Activated CD4-positive, alpha-beta memory T cell treated with anti-CD3 and anti-CD28 coated beads for 36 hours (primary cell): ENCODE measurements around the gene GOT1. TPM values are rescaled to one million over a fixed set of nuclear protein-coding genes. Genes with fewer than 3 reads are reported as not detected.

Experiments used
- CTCF ChIA-PET: fragments of 350-600 bp; sonication (Branson Sonifier 250); formaldehyde crosslinking; loops from one replicate; lab custom pipeline; 2021; ENCODE audit warnings: antibody characterized with exemption, inconsistent platforms; lab: Charles Lee
- POLR2A ChIA-PET: fragments of 350-600 bp; sonication (Branson Sonifier 250); formaldehyde crosslinking; loops from one replicate; lab custom pipeline; 2021; ENCODE audit warnings: antibody characterized with exemption; lab: Charles Lee
- DNase-seq: peaks from one replicate; pipeline ENCODE4 v3.0.0-alpha.2; 2020
- H3K27ac Mint-ChIP-seq: one replicate; pipeline ENCODE4 v1.8.0; 2021; ENCODE audit warnings: mixed read lengths
- H3K27me3 Mint-ChIP-seq: one replicate; pipeline ENCODE4 v1.8.0; 2021; ENCODE audit warnings: mixed read lengths
- H3K36me3 Mint-ChIP-seq: one replicate; pipeline ENCODE4 v1.8.0; 2021; ENCODE audit warnings: mixed read lengths
- H3K4me1 Mint-ChIP-seq: one replicate; pipeline ENCODE4 v1.8.0; 2021; ENCODE audit warnings: low read depth, mixed read lengths
- H3K4me3 Mint-ChIP-seq: one replicate; pipeline ENCODE4 v1.8.0; 2021; ENCODE audit warnings: mild to moderate bottlenecking, mixed read lengths
- H3K9me3 Mint-ChIP-seq: one replicate; pipeline ENCODE4 v1.8.0; 2021; ENCODE audit warnings: mixed read lengths
- intact Hi-C: fragments of 100-400 bp; cut with micrococcal nuclease; formaldehyde crosslinking; loops from one replicate; pipeline ENCODE4 v1.15.1; 2023
- total RNA-seq, 2 experiments: library from RNA; stranded (reverse); gene quantifications; one replicate each; pipeline ENCODE4 v1.2.3, GENCODE V29; 2021

GOT1 gene
- total RNA-seq, 2 experiments from 2014 or later = 51.6 to 54.9 TPM

DNA sequence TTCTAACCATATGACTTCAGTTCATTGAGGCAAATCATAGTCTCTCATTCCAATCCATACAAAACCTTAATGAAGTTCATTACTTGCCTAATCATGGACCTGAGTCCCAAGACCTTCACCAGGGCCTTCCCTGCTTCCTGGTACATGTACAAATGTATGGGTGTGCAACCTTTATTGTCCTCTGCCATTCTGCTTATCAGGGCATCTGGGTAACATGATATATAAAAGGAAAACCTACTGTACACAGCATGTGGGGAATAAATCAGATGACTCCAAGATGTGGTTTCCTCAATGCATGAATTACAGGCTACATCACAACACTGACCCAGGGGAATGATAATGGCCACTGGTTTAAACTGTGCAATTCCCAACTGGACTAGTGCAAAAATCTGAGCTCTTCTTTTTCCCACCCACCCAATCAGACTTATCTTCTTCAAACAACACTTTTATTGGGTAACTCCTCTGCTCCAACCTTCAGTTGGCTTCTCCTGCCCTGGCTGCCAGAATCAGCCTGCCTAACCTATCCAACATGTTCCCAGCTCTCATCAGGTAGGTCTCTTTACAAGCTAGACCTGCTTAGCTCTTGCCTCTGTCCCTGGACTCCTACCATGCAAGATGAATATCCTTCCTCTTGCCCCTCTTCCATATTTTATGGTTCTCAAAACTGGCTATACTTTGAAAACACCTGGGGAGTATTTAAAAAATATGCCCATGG lies 11.4 kb downstream of the GOT1 start:
- intact Hi-C loops = no loop called here
- CTCF ChIA-PET = no interaction called here
- Mint-ChIP-seq H3K4me1 (no peaks in the 10 kb centered on the region), H3K27me3 (no peaks in the 10 kb centered on the region), H3K9me3 (no peaks in the 10 kb centered on the region), H3K4me3 (no peak overlapping the region), H3K27ac (no peak overlapping the region), H3K36me3 (peaks cover 38% of the 10 kb centered on the region)
- DNase-seq = no peak
- POLR2A ChIA-PET = interaction anchor here (0.6 kb wide), 1 partner anchor 10 kb away, joined by 3 read pairs; no protein-coding TSS in a partner anchor

DNA sequence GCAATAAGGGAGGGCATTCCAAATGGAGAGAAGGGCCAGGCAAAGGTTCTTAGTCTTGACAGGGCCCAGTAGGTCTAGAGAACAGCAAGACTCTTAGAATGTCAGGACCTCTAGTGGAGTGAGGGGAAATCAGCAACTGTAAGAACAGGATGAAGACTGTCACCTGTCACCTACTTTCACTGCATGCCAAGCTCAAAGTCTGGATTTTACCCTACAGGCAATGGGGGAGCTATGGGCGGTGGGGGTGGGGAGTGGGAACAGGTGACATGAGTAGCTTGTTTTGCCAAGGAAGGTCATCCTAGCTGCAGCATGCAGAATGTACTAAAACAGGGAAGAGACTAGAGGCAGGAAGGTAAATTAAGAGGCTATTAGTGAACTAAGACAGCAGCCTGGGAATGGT lies 18.3 kb downstream of the GOT1 start:
- CTCF ChIA-PET = no interaction called here
- no peaks in the 10 kb centered on the region for H3K4me1 Mint-ChIP-seq
- intact Hi-C loops = no loop called here
- peaks cover 21% of the 10 kb centered on the region for H3K36me3 Mint-ChIP-seq
- POLR2A ChIA-PET = no interaction called here
- no peak for DNase-seq
- no peaks in the 10 kb centered on the region for H3K9me3 Mint-ChIP-seq
- no peak overlapping the region for H3K4me3 Mint-ChIP-seq
- no peaks in the 10 kb centered on the region for H3K27me3 Mint-ChIP-seq
- H3K27ac Mint-ChIP-seq = no peak overlapping the region

DNA sequence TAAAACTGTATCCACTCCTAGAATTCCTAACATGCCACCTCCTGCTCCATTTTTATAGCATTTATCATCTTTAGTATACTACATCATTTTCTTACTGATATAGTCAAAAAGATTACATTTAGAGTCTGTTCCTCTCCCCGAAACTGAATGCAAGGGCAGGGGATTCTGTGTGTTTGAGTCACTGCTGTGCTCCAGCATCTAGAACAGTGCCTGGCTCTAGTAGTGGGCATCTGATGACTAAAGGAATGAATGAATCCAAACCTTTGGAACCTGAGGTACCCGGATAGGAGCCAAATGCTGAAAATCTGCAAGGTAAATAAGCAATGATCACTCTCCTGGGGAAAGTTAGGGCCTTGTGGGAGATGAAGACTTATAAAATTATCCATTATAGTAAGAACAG lies 18.9 kb downstream of the GOT1 start:
- intact Hi-C loops = no loop called here
- Mint-ChIP-seq H3K36me3 (peaks cover 25% of the 10 kb centered on the region), H3K27me3 (no peaks in the 10 kb centered on the region), H3K9me3 (no peaks in the 10 kb centered on the region), H3K4me3 (no peak overlapping the region), H3K27ac (no peak overlapping the region), H3K4me1 (no peaks in the 10 kb centered on the region)
- ChIA-PET POLR2A (no interaction called here), CTCF (no interaction called here)
- DNase-seq = no peak

DNA sequence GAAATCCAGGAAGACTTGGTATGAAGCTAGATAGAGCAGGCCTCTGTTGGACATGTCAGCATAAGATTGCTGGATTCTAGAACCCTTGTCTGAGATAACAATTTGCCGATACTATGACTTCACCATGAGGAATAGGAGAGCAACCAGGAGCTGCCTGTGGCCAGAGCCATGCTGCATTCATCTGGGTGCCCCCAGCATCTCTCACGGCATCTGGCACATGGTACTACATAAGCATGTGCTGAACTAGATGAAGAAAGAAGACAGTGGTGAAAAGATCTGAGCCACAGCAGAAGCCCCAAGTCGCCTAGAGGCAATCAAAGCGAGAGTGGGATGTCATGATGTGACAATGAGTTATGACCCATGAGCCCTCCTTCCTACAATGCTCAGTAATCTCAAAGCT lies 19.5 kb downstream of the GOT1 start:
- Mint-ChIP-seq H3K4me3 (no peak overlapping the region), H3K27ac (no peak overlapping the region), H3K9me3 (no peaks in the 10 kb centered on the region), H3K4me1 (no peaks in the 10 kb centered on the region), H3K36me3 (peaks cover 24% of the 10 kb centered on the region), H3K27me3 (no peaks in the 10 kb centered on the region)
- no peak for DNase-seq
- ChIA-PET POLR2A (no interaction called here), CTCF (no interaction called here)
- intact Hi-C loops = no loop called here

DNA sequence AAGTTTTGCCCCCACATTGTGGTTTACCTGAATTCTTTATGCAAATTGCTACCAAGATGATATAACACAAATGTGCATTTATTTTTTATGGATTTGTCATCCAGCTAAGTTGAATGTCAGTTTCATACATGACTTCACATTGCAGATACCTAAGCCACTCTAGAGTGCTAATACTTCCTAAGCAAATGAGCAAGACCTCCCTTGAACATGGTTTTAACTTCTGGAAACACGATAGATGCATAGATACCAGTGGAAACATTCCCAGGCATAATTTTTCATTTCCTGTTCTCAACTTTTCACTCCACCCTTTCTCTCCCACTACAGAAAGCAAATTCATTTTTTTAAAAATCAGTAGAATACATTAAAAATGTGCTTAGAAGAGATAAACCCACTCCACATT lies 20.3 kb downstream of the GOT1 start:
- POLR2A ChIA-PET = no interaction called here
- Mint-ChIP-seq H3K27me3 (no peaks in the 10 kb centered on the region), H3K4me3 (no peak overlapping the region), H3K36me3 (peaks cover 28% of the 10 kb centered on the region), H3K27ac (no peak overlapping the region), H3K9me3 (no peaks in the 10 kb centered on the region), H3K4me1 (no peaks in the 10 kb centered on the region)
- DNase-seq = no peak
- intact Hi-C loops = no loop called here
- CTCF ChIA-PET = no interaction called here

DNA sequence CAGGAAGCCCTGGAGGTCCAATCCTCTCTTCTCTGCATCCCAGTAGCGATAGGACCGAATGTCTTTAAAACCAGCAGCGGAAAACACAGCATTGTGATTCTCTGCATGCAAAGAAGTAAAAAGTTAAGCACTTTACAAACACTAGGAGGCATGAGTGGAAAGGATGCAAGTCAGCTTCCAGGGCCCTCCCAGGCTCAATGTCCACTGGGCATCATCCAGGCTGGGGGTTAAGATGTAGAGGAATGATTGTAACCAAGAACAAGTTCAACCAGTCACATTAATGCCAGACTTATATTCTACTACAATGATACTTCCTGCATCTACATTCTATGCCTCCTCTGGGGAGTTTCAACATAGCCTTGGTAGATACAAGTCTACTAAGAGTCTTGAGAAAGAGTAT lies 24.3 kb downstream of the GOT1 start:
- POLR2A ChIA-PET = no interaction called here
- no peaks in the 10 kb centered on the region for H3K4me1 Mint-ChIP-seq
- CTCF ChIA-PET = interaction anchor here (2.2 kb wide), 1 partner anchor 14 kb away, joined by 7 read pairs; no protein-coding TSS in a partner anchor
- intact Hi-C loops = no loop called here
- H3K36me3 Mint-ChIP-seq = peaks cover 42% of the 10 kb centered on the region
- no peak for DNase-seq
- H3K4me3 Mint-ChIP-seq = no peak overlapping the region
- H3K27me3 Mint-ChIP-seq = no peaks in the 10 kb centered on the region
- H3K27ac Mint-ChIP-seq = no peak overlapping the region
- no peaks in the 10 kb centered on the region for H3K9me3 Mint-ChIP-seq

DNA sequence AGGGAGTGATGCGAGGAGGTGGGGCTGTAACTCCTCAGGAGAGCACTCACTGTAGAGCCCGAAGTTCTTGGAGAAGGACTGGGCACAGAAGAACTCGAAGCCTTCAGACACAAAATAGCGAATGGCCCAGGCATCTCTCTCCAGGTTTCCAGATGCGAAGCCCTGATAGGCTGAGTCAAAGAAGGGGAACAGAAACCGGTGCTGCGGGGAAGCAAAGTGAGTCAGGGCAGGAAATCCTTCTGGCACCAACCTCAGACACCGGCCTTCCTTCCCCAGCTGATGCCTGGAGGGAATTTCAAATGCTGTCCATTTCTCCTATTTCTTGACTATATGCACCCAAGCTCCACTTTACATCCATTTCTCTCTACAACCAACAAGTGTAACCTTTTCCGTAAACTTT lies 26.8 kb downstream of the GOT1 start:
- ChIA-PET CTCF (interaction anchor here (4.2 kb wide), 1 partner anchor 12 kb away, joined by 28 read pairs; no protein-coding TSS in a partner anchor), POLR2A (no interaction called here)
- Mint-ChIP-seq H3K36me3 (peaks cover 46% of the 10 kb centered on the region), H3K27me3 (no peaks in the 10 kb centered on the region), H3K4me3 (no peak overlapping the region), H3K4me1 (no peaks in the 10 kb centered on the region), H3K9me3 (no peaks in the 10 kb centered on the region), H3K27ac (no peak overlapping the region)
- intact Hi-C loops = no loop called here
- no peak for DNase-seq

DNA sequence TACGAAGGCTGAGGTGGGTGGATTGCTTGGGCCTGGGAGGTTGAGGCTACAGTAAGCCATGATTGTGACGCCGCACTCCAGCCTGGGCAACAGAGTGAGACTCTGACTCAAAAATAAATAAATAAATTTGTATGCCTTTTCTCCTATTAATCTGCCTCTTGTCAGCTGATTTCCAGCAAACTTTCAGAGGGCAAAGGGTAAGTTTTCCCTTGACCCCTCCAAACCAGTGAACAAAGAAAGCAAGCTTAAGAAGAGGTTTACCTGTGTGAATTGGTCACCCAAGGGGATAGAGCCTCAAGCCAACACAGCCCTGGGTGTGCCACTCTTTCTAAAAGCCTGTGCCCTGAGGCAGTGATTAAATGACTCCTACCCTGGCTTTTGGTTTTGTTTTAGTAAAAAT lies 30.8 kb downstream of the GOT1 start:
- ChIA-PET CTCF (no interaction called here), POLR2A (no interaction called here)
- intact Hi-C loops = no loop called here
- H3K4me1 Mint-ChIP-seq = no peaks in the 10 kb centered on the region
- no peak for DNase-seq
- peaks cover 31% of the 10 kb centered on the region for H3K36me3 Mint-ChIP-seq
- no peak overlapping the region for H3K4me3 Mint-ChIP-seq
- H3K27me3 Mint-ChIP-seq = no peaks in the 10 kb centered on the region
- H3K9me3 Mint-ChIP-seq = no peaks in the 10 kb centered on the region
- H3K27ac Mint-ChIP-seq = no peak overlapping the region

DNA sequence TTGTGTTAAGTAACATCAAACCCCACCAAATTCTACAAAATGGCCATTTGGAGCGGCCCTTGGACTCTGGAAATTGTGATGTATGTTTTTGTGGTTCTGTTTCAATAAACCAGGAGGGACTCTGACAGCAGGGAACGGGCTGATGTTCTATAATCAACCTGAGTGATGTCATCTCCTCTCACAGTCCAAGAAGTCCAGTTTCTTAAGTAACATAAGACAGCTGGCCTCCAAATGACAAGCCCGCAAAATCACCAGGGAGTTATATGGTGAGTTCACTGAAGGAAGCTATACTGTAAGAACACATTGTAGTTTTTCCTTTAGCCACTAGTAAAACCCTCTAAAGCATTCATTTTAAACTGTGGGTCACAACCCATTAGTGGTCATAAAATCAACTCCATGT lies 34.0 kb downstream of the GOT1 start:
- Mint-ChIP-seq H3K4me1 (peaks cover 2% of the 10 kb centered on the region), H3K27me3 (no peaks in the 10 kb centered on the region), H3K4me3 (no peak overlapping the region), H3K36me3 (peaks cover 22% of the 10 kb centered on the region), H3K27ac (no peak overlapping the region), H3K9me3 (no peaks in the 10 kb centered on the region)
- ChIA-PET CTCF (interaction anchor here (0.7 kb wide), 1 partner anchor 216 kb away, joined by 3 read pairs; no protein-coding TSS in a partner anchor), POLR2A (no interaction called here)
- no peak for DNase-seq
- intact Hi-C loops = no loop called here

DNA sequence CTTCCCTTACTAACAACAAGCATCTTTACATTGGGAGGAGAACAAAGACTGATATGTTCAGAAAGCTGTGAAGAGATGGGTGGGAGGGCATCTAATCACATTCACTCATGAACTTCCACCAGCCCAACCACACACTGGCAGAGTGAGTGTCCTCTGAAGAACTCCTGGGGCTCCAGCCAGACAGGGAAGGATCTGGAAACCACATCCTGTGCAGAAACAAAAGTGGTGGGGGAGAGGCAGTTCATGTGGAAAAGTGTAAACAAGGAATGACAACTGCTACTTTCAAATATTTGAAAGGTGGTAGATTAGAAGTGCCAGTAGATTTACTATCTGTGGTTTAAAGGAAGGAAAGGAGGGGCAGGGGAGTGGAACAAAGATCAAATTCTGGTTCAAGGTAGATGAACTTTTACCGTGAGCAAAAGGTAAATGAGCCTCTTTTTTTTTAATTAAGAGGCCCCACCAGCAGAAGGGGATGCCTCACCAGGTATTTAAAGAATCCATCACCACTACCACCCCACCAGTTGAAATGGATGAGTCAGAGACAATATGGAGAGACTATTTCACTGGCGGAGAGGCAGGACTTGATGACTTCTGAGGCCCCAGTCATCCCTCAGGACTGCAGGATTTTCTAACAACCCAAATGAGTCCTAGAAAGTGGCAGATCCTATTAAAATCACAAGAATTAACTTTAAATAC lies 34.5 kb downstream of the GOT1 start:
- H3K9me3 Mint-ChIP-seq = no peaks in the 10 kb centered on the region
- POLR2A ChIA-PET = no interaction called here
- CTCF ChIA-PET = interaction anchor here (0.7 kb wide), 1 partner anchor 217 kb away, joined by 3 read pairs; no protein-coding TSS in a partner anchor
- no peak for DNase-seq
- H3K27ac Mint-ChIP-seq = no peak overlapping the region
- H3K36me3 Mint-ChIP-seq = peaks cover 19% of the 10 kb centered on the region
- peaks cover 2% of the 10 kb centered on the region for H3K4me1 Mint-ChIP-seq
- H3K27me3 Mint-ChIP-seq = no peaks in the 10 kb centered on the region
- intact Hi-C loops = no loop called here
- H3K4me3 Mint-ChIP-seq = no peak overlapping the region

DNA sequence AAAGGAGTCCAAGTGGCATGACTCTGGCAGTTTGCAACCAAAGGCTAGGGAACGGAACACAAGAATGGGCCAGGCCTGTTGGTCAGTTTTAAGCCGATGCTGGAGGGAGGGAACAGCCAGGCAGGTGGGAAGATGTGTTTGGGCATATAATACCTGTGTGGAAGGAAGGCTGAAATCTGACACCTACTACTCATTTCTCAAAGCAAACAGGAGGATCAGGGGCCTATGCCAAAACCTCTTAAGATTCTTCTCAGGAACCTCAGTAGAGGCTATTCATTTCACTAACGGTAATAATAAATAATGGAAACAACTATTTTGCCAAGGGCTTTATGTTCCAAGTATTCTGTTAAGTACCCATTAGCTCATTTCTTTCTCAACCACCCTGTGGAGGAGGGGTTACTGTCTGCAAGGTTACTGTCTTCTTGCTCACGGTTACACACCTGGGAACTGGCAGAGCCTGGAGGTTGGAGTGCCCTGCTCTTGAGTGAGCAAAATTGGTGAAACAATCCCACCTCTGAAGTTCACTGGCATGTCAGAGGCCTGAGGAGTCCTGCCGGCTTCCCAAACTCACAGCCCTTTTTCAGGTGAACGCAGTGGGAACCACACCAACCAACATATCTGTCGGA lies 35.5 kb downstream of the GOT1 start:
- H3K36me3 Mint-ChIP-seq = peaks cover 16% of the 10 kb centered on the region
- ChIA-PET POLR2A (no interaction called here), CTCF (no interaction called here)
- H3K4me3 Mint-ChIP-seq = no peak overlapping the region
- intact Hi-C loops = no loop called here
- no peaks in the 10 kb centered on the region for H3K27me3 Mint-ChIP-seq
- no peaks in the 10 kb centered on the region for H3K9me3 Mint-ChIP-seq
- no peak for DNase-seq
- H3K27ac Mint-ChIP-seq = no peak overlapping the region
- H3K4me1 Mint-ChIP-seq = peaks cover 2% of the 10 kb centered on the region

DNA sequence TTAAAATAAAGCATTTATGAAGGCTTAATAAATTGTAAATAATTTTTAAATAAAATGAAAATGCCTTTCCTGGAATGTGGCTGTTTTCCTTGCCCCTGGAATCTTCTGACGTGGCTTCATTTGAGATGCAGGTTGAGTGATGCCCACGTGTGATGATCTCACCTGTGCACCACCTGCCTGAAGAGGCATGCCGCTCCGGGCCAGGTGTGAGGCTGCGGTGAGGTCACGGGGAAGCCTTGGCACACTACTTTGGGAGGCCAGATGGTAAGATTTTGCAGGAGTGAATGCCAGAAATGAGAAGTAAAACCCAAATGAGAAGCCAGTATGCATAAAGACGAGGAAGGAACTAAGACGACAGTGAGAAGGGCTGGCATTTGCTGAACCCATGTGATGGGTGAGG lies 36.2 kb downstream of the GOT1 start:
- Mint-ChIP-seq H3K4me3 (no peak overlapping the region), H3K36me3 (peaks cover 14% of the 10 kb centered on the region), H3K4me1 (peaks cover 2% of the 10 kb centered on the region), H3K27me3 (no peaks in the 10 kb centered on the region), H3K9me3 (no peaks in the 10 kb centered on the region), H3K27ac (no peak overlapping the region)
- POLR2A ChIA-PET = no interaction called here
- no peak for DNase-seq
- CTCF ChIA-PET = interaction anchor here (1.8 to 4.6 kb wide), 2 partner anchors 8 to 218 kb away, joined by 7 to 28 read pairs; no protein-coding TSS in a partner anchor
- intact Hi-C loops = no loop called here
